HG02610 (cell line): ENCODE results near the gene MAPKAPK3.
"Not testable (repeated sequence)": the region's sequence is repeated elsewhere in the genome, so short reads cannot be mapped to it uniquely, and the experiment has no call there.

Source experiments
- ATAC-seq: cut with Tn5 transposase; IDR thresholded peaks from one replicate; pipeline ENCODE4 v1.9.1; 2021; ENCODE audit warnings: mild to moderate bottlenecking, moderate library complexity; ENCODE audit not compliant: unreplicated experiment

The MAPKAPK3 gene

DNA sequence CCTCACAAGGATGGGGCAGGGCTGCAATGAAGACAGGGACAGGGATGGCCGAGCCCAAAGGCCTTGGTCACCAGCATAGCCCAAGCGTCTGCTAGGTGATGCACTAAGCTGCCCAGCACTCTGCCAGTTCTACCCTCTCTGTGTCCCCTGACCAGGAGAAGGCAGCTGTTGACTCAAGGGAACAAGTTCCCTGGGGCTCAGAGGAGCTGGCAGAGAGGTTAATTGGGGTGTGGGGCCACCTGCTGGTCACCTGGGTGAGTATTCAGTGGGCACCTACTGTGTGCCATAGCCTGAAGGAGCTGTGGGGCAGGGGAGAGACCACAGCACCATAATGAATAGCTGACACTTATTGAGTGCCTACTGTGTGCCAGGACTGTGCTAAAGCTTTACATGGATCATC, 35.8 kb downstream of the MAPKAPK3 start:
- ATAC-seq, result no peak

DNA sequence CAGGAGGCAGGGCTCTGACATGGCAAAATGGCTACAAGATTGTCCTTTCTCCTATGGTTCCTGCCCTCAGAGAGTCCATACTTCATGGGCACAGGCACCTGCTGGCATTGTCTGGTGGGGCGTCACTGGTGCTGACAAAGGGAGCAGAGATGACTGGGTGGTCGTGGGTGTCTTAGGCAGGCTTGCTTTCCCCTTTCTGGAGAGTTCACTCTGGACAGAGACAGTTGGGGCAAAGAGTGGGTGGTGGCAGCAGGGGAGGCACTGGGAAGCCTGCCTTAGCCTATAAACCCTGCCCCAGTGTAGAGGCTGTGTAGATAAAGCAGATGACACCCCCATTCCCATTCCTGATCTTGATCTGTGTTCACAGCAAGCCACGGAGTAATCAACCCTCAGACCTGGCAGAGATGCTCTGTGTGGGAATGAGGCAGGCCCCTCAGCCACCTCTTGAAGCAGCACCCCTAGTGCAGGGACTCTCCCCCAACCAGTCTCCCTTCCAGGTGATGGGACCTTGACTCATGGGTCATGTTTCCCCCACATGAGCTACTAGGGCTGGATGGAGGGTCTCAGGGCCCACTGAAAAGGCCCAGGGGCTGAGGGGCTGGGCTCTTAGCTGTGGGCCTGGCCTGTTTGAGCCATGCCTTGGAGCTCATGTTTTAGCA, 37.1 kb downstream of the MAPKAPK3 start:
- ATAC-seq, result no peak

- ATAC-seq, result no peak
Measured at GRCh38 chr3:50655009-50655830, 38.3 kb downstream of the MAPKAPK3 start.

DNA sequence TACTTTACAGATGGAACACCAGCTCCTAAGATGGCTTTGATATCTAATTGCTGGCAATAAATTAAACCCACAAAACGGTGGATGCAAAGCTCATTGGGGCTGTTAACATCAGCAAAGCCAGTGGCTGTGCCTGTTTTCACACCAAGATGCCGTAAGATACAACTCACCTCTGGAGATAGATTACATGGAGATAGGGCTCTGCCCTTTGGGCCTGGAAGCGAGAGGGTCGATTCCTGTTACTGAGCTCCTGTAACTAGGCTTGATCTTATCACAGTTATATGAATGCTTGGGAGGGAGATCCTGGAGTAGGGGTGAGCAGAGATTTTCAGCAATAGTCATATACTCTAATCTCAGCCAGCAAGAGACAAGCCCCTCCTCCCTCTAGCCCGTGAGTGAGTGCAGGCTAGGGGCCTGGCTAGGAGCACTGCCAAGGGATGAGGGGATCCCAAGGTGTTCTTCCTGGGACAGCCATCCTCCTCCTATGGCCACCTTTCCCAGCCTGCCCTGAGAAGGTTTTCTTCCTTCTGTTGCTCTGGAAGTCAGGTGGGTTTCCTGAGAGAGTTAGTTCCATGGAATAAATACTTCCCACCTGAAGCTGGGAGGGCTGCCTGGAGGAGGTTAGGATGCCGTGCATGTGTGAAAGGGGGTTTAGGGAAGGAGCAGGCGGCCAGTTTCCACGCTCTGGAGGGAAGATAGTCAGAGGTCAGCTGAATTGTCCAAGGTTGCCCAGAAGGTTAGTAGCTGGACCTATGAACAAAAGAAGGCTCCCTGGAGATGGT, 39.7 kb downstream of the MAPKAPK3 start:
- ATAC-seq, result no peak

DNA sequence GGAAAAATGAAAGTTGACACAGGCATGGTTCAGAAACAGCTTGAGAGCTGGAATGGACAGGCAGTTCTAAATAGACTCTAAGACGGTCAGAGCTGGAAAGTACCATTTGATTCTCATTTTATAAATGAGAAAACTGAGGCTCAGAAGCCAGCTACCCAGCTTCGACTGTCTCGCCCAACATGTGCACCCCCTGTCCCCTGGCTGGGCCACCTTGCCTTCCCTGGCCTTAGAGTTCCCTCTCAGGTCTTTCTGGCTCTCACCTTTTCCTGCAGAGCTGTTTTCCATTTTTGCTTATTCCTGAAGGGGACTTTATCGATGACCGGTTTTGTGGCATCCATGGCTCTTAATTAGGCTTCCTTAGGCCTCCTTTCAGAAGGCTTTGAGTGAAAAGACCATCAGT, 40.5 kb downstream of the MAPKAPK3 start:
- no peak for ATAC-seq

DNA sequence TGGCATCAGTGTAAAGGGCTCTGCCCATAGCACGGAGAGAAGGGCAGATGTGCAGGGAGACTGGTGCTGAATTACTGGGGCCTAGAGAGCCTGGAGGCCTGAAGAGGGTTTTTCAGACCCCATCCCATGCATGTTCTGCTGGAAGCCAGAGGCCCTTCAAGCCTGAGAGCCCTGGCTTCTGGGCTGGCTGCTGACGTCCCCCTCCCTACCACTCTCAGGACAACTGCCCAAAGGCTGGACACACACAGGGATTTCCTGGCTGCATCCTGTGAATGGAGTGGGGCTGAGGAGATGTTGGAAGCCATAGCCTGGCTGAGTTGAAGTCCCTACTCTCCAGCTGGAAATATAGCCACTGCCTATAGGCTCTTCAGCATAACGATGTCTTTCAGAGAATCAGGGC, 40.9 kb downstream of the MAPKAPK3 start:
- no peak for ATAC-seq

GRCh38 chr3:50658416-50658815, 41.5 kb downstream of the MAPKAPK3 start:
- no peak for ATAC-seq

GRCh38 chr3:50658831-50659230, 41.9 kb downstream of the MAPKAPK3 start:
- ATAC-seq, result no peak

GRCh38 chr3:50660386-50660785, 43.4 kb downstream of the MAPKAPK3 start:
- ATAC-seq, result no peak

GRCh38 chr3:50661321-50661837, 44.4 kb downstream of the MAPKAPK3 start:
- ATAC-seq, result no peak

GRCh38 chr3:50662408-50662807, 45.5 kb downstream of the MAPKAPK3 start:
- no peak for ATAC-seq

- ATAC-seq, result no peak
Measured at GRCh38 chr3:50665081-50665840, 48.3 kb downstream of the MAPKAPK3 start.

DNA sequence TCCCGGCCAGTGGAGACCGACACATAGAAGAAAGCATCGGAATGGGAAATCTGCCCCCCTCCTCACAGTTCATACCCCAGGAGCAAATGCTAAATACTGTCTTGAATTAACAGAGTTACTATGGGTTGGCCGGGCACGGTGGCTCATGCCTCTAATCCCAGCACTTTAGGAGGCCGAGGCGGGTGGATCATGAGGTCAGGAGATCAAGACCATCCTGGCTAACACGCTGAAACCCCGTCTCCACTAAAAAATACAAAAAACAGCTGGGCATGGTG, 48.8 kb downstream of the MAPKAPK3 start:
- ATAC-seq, result not testable (repeated sequence)

DNA sequence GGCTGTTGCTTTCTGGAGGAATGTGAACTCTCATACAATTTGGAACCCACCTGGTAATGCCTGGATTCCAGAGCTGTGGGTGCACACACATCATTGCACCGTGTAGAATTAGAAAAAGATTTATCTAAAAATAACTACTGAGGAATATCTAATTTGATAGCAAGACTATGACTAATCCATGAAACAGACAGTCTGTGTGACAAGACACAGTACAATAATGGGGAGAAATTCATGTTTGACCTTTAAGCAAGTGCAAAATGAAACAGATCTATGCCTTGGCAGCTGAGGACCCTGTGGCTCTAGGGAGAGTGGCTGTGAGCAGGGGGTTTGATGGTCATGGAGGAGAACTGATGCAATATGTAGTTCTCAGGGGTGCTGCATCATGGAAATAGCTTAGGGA, 49.9 kb downstream of the MAPKAPK3 start:
- ATAC-seq, result no peak

DNA sequence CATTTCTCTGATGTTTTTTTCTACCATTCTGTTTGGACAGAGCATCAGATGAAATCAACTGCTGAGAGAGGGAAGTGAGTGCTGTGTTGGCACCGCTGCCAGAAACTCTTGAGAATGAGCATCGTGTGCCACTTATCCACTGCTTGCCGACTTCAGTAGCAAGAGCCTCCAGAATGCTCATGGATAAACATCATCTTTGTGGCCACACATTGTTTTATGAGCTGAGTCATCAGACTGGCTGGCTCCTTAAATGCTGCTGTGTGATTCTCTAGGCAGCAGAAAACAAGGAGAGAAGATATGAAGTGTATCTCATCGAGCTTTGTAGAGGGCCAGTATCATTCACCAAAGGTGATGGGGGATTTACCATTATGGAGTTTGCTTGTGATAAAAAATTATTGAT, 54.4 kb downstream of the MAPKAPK3 start:
- ATAC-seq, result no peak

DNA sequence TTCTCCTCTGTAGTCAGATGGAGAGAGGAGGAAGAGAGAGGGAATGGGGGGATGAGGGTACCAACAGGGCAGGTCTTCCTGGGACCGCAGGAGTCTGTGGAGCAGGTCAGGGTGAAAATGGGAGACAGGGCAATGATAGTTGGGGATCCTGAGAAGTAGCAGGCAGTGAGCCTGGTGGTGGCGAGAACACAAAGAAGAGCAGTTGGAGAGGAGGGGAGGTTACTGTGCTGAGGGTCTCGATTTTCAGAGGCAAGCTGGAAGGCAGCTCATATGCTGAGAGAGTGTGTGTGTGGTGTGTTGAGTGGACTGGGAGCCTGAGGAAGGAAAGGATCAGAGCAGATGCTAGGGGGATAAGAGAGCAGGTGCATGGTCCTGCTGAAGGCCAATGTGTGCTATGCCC, 55.7 kb downstream of the MAPKAPK3 start:
- no peak for ATAC-seq

DNA sequence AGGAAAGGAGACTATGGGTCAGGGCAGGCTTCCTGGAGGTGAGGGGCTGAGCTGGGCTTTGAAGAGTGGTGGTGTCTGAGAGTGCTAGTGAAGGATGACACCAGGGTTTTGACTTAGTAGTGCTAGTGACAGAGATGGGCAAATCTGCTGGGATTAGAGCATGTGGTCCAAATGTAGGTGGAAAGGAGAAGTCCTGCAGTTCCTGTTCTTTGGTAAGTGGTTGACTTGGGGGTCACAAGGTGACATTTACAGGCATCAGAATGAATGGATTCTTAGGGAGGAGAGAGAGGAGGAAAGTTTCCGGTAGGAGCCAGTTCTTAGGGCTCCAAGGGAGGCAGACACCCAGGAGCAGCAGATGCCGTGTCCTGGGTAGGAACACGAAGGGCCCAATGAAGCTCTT, 57.0 kb downstream of the MAPKAPK3 start:
- no peak for ATAC-seq

- no peak for ATAC-seq
Measured at GRCh38 chr3:50674349-50675178, 57.6 kb downstream of the MAPKAPK3 start, which contains the start of gene DOCK3. Gene DOCK3, plus strand, starts transcription at chr3:50674927. Its CDS starts 337 bp downstream, at chr3:50675264.

GRCh38 chr3:50675179-50676030, 58.5 kb downstream of the MAPKAPK3 start:
- ATAC-seq, result no peak
